Heart left ventricle (tissue), 13 donors: ENCODE results near the gene ARHGEF28.

Source experiments
- POLR2A ChIP-seq, 2 donors: fragments of 450-650 bp; IDR thresholded peaks; one replicate each; pipeline ENCODE4 v1.6.1; 2017; ENCODE audit warnings: antibody characterized with exemption in 2 of 2, mild to moderate bottlenecking in 2 of 2, moderate library complexity in 2 of 2
- TF ChIP-seq, protein P1 (sequence below), 12 donors: fragments of 200-600 bp; sonication (generic) in 4 of 12; IDR thresholded peaks; one replicate each; pipeline versions ENCODE4 v1.5.0 to v1.8.0; 2018 to 2022; ENCODE audit warnings: antibody characterized with exemption in 12 of 12, mild to moderate bottlenecking in 5 of 12
- donor health status: ischemic (EF 13 %, LVEDD 7.1; RV severe dilation, severe dysfunction).
- donor health status: DM: no; HTN: yes; CAD: no.
- donor health status: DM: no; HTN: no; CAD: no.
- donor health status: ischemic (EF 25% LVEDD 6.9; RV normal size, moderate dysfunction).
- donor health status: ischemic (EF 25% LVEDD 5.7; RV mildly dilated, moderate dysfunction).
- donor health status: ischemic (EF 35%, LVEDD 5.7; RV mildly dilated, moderate dysfunction).
- donor health status: nonischemic (EF 11% LVEDD 7.7; RV severe dilation, severe dysfunction).
- donor health status: DM: yes; HTN: yes; CAD: no.
- donor health status: PGD.
- donor health status: ischemic (EF 29% LVEDD 5.4; RV normal size, mild dysfunction).
- donor health status: nonischemic (EF 23%, LVEDD 6.1; RV moderate dilation, normal function).

DNA sequence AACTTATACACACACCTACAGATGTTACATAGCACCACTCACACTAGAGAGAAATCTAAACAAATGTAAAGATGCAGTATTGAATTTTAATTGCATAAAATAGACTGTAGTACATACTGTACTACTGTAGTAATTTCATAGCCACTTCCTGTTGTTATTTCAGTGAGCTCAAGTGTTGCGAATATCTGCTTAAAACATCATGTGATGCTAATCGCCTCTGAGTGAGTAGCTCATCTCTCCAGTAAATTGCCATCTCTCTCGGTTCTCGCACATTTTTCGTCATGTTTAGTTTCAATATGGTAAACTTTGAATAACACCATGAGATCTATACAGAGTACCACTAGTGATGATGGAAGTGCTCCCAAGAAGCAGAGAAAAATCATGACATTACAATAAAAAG, 22.0 kb upstream of the ARHGEF28 start:
- TF ChIP-seq, protein P1, sequence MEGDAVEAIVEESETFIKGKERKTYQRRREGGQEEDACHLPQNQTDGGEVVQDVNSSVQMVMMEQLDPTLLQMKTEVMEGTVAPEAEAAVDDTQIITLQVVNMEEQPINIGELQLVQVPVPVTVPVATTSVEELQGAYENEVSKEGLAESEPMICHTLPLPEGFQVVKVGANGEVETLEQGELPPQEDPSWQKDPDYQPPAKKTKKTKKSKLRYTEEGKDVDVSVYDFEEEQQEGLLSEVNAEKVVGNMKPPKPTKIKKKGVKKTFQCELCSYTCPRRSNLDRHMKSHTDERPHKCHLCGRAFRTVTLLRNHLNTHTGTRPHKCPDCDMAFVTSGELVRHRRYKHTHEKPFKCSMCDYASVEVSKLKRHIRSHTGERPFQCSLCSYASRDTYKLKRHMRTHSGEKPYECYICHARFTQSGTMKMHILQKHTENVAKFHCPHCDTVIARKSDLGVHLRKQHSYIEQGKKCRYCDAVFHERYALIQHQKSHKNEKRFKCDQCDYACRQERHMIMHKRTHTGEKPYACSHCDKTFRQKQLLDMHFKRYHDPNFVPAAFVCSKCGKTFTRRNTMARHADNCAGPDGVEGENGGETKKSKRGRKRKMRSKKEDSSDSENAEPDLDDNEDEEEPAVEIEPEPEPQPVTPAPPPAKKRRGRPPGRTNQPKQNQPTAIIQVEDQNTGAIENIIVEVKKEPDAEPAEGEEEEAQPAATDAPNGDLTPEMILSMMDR (IDR thresholded peaks at IDR 0.05): no peak
- no peak for TF ChIP-seq POLR2A (IDR thresholded peaks at IDR 0.05)
